Calu3 (cell line): Measurements from ENCODE around the gene PLIN5. TPM values are rescaled to one million over a fixed set of nuclear protein-coding genes. Genes with fewer than 3 reads are reported as not detected.

Source experiments
- BruUV-seq: library from RNA; stranded (reverse); fragments of 400-500 nt; replicated peaks from 2 replicates; lab custom pipeline; 2021; lab: Mats Ljungman, UMichigan
- CTCF ChIA-PET: fragments of 300-600 bp; sonication (Branson Sonifier 250); formaldehyde crosslinking; loops from one replicate; lab custom pipeline; 2022; ENCODE audit warnings: antibody characterized with exemption; lab: Charles Lee
- DNase-seq: peaks from one replicate; pipeline ENCODE4 v3.0.0; 2022
- H3K27ac Mint-ChIP-seq: one replicate; pipeline ENCODE4 v1.8.0; 2022; ENCODE audit warnings: mixed read lengths; ENCODE audit not compliant: unreplicated experiment
- H3K27me3 Mint-ChIP-seq: one replicate; pipeline ENCODE4 v1.8.0; 2022; ENCODE audit warnings: mixed read lengths; ENCODE audit not compliant: unreplicated experiment
- H3K36me3 Mint-ChIP-seq: one replicate; pipeline ENCODE4 v1.8.0; 2022; ENCODE audit warnings: mild to moderate bottlenecking, moderate library complexity, mixed read lengths; ENCODE audit not compliant: insufficient read depth, unreplicated experiment
- H3K4me1 Mint-ChIP-seq: one replicate; pipeline ENCODE4 v1.8.0; 2022; ENCODE audit warnings: mild to moderate bottlenecking, low read depth, mixed read lengths; ENCODE audit not compliant: unreplicated experiment
- H3K4me3 Mint-ChIP-seq: one replicate; pipeline ENCODE4 v1.8.0; 2022; ENCODE audit warnings: mild to moderate bottlenecking, low read depth, moderate library complexity, mixed read lengths; ENCODE audit not compliant: unreplicated experiment
- H3K9me3 Mint-ChIP-seq: one replicate; pipeline ENCODE4 v1.8.0; 2022; ENCODE audit warnings: low read depth, mixed read lengths; ENCODE audit not compliant: unreplicated experiment
- intact Hi-C: fragments of 100-400 bp; cut with micrococcal nuclease; formaldehyde crosslinking; loops from one replicate; pipeline ENCODE4 v1.10.0; 2022; ENCODE audit not compliant: unreplicated experiment
- total RNA-seq: library from RNA; stranded (reverse); gene quantifications from 2 replicates; pipeline ENCODE4 v1.2.3, GENCODE V29; 2022
- TF ChIP-seq, protein P1 (sequence below): fragments of 200-600 bp; IDR thresholded peaks from one replicate; pipeline ENCODE4 v1.8.0; 2022; ENCODE audit warnings: antibody characterized with exemption; ENCODE audit not compliant: unreplicated experiment

PLIN5 gene
- total RNA-seq, 1 experiment from 2014 or later = 7.6 TPM

DNA sequence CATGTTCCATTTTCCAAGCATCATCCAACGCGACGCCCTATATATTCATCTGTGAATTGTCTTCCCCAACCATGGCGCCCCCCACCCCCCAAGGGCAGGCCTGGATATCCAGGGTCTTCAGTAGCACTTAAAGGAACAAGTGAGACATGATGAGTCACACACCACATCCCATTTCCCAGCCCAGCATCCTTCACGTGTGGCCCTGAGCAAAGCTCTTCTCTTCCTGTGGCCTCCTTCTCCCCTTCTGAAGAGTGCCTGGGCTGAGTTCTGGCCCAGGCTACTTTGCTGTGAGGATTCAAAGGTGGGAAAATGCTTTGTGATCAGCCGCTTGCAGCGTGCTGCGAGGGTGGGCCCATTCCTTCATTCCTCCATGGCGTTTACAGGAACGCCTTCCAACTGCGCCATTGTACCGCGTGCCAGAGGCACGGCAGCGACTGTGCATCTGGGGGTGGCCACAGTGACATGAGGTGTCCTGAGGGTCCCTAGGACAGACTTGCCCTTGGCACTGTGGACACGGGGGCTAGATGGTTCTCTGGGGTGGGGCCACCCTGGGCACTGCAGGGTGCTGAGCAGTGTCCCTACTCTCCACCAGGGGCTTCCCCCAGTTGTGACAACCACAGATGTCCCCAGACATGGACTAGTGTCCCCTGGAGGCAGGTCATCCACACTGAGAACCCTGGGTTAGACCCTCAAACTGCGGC, 28.4 kb downstream of the PLIN5 start:
- no peak for DNase-seq
- no TSS peak for BruUV-seq
- Mint-ChIP-seq H3K4me1 (no peaks in the 10 kb centered on the region), H3K9me3 (no peaks in the 10 kb centered on the region), H3K4me3 (no peak overlapping the region), H3K27me3 (no peaks in the 10 kb centered on the region), H3K27ac (no peak overlapping the region), H3K36me3 (peaks cover 22% of the 10 kb centered on the region)
- intact Hi-C loops = no loop called here
- TF ChIP-seq, protein P1, sequence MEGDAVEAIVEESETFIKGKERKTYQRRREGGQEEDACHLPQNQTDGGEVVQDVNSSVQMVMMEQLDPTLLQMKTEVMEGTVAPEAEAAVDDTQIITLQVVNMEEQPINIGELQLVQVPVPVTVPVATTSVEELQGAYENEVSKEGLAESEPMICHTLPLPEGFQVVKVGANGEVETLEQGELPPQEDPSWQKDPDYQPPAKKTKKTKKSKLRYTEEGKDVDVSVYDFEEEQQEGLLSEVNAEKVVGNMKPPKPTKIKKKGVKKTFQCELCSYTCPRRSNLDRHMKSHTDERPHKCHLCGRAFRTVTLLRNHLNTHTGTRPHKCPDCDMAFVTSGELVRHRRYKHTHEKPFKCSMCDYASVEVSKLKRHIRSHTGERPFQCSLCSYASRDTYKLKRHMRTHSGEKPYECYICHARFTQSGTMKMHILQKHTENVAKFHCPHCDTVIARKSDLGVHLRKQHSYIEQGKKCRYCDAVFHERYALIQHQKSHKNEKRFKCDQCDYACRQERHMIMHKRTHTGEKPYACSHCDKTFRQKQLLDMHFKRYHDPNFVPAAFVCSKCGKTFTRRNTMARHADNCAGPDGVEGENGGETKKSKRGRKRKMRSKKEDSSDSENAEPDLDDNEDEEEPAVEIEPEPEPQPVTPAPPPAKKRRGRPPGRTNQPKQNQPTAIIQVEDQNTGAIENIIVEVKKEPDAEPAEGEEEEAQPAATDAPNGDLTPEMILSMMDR = no peak
- CTCF ChIA-PET = no interaction called here

GRCh38 chr19:4505570-4506448, 29.2 kb downstream of the PLIN5 start:
- CTCF ChIA-PET = no interaction called here
- H3K27me3 Mint-ChIP-seq = no peaks in the 10 kb centered on the region
- TF ChIP-seq, protein P1 = no peak
- H3K27ac Mint-ChIP-seq = no peak overlapping the region
- H3K36me3 Mint-ChIP-seq = peaks cover 25% of the 10 kb centered on the region
- H3K9me3 Mint-ChIP-seq = no peaks in the 10 kb centered on the region
- BruUV-seq = no TSS peak
- DNase-seq = no peak
- no peak overlapping the region for H3K4me3 Mint-ChIP-seq
- no peaks in the 10 kb centered on the region for H3K4me1 Mint-ChIP-seq
- intact Hi-C loops = no loop called here

DNA sequence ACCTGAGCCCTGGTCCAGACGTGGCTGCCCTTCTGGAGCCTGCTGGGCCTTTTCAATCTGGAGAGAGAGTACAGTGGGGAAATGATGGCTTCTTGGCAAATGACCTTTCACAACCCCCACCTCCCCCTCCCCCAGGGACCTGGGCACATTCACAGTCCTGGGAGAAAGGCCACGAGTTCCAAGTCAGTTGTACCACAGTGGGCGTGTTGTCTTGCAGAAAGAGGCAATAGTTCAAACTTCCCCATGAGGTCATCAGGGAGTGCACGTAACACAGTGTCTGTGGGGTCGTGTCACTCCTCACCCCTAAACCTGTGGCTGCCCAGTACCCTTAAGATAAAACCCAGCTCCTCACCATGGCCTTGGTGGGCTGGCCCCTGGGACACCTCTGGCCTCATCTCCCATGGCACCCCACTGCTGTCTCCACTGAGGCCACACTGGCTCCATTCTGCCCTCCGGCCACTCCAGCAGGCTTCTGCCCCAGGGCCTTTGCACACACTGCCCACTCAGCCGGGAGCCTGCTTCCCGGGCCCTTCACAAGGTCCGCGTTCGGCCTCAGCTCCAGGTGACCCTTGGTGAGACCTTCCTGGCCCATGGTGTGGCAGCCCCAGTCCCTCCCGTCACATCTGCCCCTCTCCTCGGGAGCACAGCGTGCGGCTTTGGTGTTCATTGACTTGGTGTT, 30.0 kb downstream of the PLIN5 start:
- Mint-ChIP-seq H3K9me3 (no peaks in the 10 kb centered on the region), H3K27ac (no peak overlapping the region), H3K36me3 (peaks cover 26% of the 10 kb centered on the region), H3K27me3 (no peaks in the 10 kb centered on the region), H3K4me3 (no peak overlapping the region), H3K4me1 (no peaks in the 10 kb centered on the region)
- no peak for DNase-seq
- CTCF ChIA-PET = no interaction called here
- TF ChIP-seq, protein P1 = no peak
- BruUV-seq = no TSS peak
- intact Hi-C loops = no loop called here

DNA sequence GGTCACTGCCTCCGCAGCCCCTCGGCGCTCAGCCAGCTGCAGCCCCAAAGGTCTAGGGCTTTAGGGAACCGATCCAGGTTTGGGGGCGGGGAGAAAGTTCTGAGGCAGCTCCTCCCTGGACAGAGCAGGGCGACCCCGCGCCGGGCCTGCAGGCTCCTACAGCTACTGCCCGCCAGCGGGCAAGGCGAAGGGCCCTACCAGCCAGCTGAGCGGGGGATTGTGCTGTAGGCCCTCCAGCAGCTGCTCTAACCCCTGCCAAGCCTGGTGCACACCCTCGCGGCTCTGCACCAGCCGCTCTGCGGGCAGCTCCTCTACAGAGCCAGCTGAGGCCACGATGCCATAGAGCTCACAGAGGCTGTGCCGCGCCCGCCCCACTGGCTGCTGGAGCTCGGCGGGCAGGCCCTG, 30.7 kb downstream of the PLIN5 start:
- TF ChIP-seq, protein P1 = no peak
- CTCF ChIA-PET = no interaction called here
- no TSS peak for BruUV-seq

More for the DNA sequence above, 30.7 kb downstream of the PLIN5 start:
- Mint-ChIP-seq H3K36me3 (peaks cover 34% of the 10 kb centered on the region), H3K9me3 (no peaks in the 10 kb centered on the region), H3K27ac (no peak overlapping the region), H3K4me3 (no peak overlapping the region), H3K27me3 (no peaks in the 10 kb centered on the region), H3K4me1 (no peaks in the 10 kb centered on the region)
- DNase-seq = no peak
- intact Hi-C loops = no loop called here
